COLO668 (cell line): ENCODE results near the gene MXRA7.
"Not testable (repeated sequence)": the region's sequence is repeated elsewhere in the genome, so short reads cannot be mapped to it uniquely, and the experiment has no call there.

Experiments used
- DNase-seq: peaks from one replicate; lab custom pipeline; 2025; ENCODE audit not compliant: unreplicated experiment; lab: John Stamatoyannopoulos, UW

The MXRA7 gene

GRCh38 chr17:76716146-76716838 lies 5.5 kb upstream of the MXRA7 start:
- DNase-seq: no peak

- DNase-seq: no peak
Measured at GRCh38 chr17:76715496-76715830, 4.7 kb upstream of the MXRA7 start.

GRCh38 chr17:76714822-76715495 lies 4.2 kb upstream of the MXRA7 start:
- DNase-seq: peak; percentile 8

GRCh38 chr17:76714336-76714735 lies 3.6 kb upstream of the MXRA7 start:
- DNase-seq: no peak

- DNase-seq: no peak
Measured at GRCh38 chr17:76713765-76714164, 3.0 kb upstream of the MXRA7 start.

- DNase-seq: not testable (repeated sequence)
Measured at GRCh38 chr17:76712321-76712720, 1.6 kb upstream of the MXRA7 start.

GRCh38 chr17:76709951-76710862 lies 558 bp downstream of the MXRA7 start:
- not testable (repeated sequence) for DNase-seq

- DNase-seq: no peak
Measured at GRCh38 chr17:76709077-76709950, 1.5 kb downstream of the MXRA7 start.

GRCh38 chr17:76707985-76708807 lies 2.6 kb downstream of the MXRA7 start:
- DNase-seq: no peak

GRCh38 chr17:76706817-76707216 lies 3.9 kb downstream of the MXRA7 start:
- no peak for DNase-seq

GRCh38 chr17:76704805-76705204 lies 6.0 kb downstream of the MXRA7 start:
- DNase-seq: no peak

GRCh38 chr17:76702941-76703637 lies 7.7 kb downstream of the MXRA7 start:
- DNase-seq: no peak

- DNase-seq: no peak
Measured at GRCh38 chr17:76702076-76702475, 8.7 kb downstream of the MXRA7 start.

- no peak for DNase-seq
Measured at GRCh38 chr17:76701471-76701967, 9.2 kb downstream of the MXRA7 start.

- peak; percentile 22 for DNase-seq
Measured at GRCh38 chr17:76700617-76701470, 9.9 kb downstream of the MXRA7 start.

GRCh38 chr17:76700270-76700616 lies 10.5 kb downstream of the MXRA7 start:
- DNase-seq: peak; percentile 22

- DNase-seq: not testable (repeated sequence)
Measured at GRCh38 chr17:76698466-76698977, 12.2 kb downstream of the MXRA7 start.
